AG04450 (cell line): Measurements from ENCODE around the gene KNDC1. TPM values are rescaled to one million over a fixed set of nuclear protein-coding genes. Genes with fewer than 3 reads are reported as not detected.

ENCODE experiments used
- CTCF ChIA-PET: fragments of 300-600, 350-600 bp; formaldehyde crosslinking; extraction: SDS; loops from one replicate; lab custom pipeline; 2022; ENCODE audit warnings: antibody characterized with exemption, inconsistent platforms; lab: Charles Lee
- POLR2A ChIA-PET: fragments of 350-600 bp; formaldehyde crosslinking; extraction: SDS; loops from one replicate; lab custom pipeline; 2021; ENCODE audit warnings: antibody characterized with exemption, inconsistent platforms; lab: Yijun Ruan, JAX
- DNase-seq: peaks from one replicate; pipeline ENCODE4 v3.0.0-alpha.2; 2011; ENCODE audit warnings: low read depth, low spot score
- H3K27ac ChIP-seq: one replicate; pipeline ENCODE4 v1.5.1; 2012; ENCODE audit warnings: low read depth, low read length, control low read depth
- H3K27me3 ChIP-seq: one replicate; pipeline ENCODE4 v1.6.0; 2012; ENCODE audit warnings: low read length; ENCODE audit not compliant: control insufficient read depth, insufficient read depth
- H3K4me3 ChIP-seq: 2 replicates; pipeline ENCODE4 v1.5.1; 2011; ENCODE audit warnings: mild to moderate bottlenecking, low read depth, low read length, control low read depth
- H3K9me3 ChIP-seq: 2 replicates; pipeline ENCODE4 v1.5.1; 2012; ENCODE audit warnings: low read length; ENCODE audit not compliant: control insufficient read depth, insufficient read depth
- polyA plus RNA-seq: library from polyadenylated mRNA; depleted of rRNA; stranded (reverse); fragments of >200 nt; gene quantifications from 2 replicates; pipeline ENCODE4 v1.2.3, GENCODE V29; 2011
- TF ChIP-seq, protein P1 (sequence below): IDR thresholded peaks from 2 replicates; pipeline ENCODE4 v1.5.1; 2011; ENCODE audit warnings: low read depth, low read length, control low read depth, inconsistent platforms

Gene KNDC1
- polyA plus RNA-seq, 1 experiment: 0.46 TPM

GRCh38 chr10:133154996-133155778 lies 4.8 kb upstream of the KNDC1 start:
- H3K4me3 ChIP-seq: no peak overlapping the region
- DNase-seq: no peak
- ChIA-PET POLR2A (no interaction called here), CTCF (no interaction called here)
- TF ChIP-seq, protein P1, sequence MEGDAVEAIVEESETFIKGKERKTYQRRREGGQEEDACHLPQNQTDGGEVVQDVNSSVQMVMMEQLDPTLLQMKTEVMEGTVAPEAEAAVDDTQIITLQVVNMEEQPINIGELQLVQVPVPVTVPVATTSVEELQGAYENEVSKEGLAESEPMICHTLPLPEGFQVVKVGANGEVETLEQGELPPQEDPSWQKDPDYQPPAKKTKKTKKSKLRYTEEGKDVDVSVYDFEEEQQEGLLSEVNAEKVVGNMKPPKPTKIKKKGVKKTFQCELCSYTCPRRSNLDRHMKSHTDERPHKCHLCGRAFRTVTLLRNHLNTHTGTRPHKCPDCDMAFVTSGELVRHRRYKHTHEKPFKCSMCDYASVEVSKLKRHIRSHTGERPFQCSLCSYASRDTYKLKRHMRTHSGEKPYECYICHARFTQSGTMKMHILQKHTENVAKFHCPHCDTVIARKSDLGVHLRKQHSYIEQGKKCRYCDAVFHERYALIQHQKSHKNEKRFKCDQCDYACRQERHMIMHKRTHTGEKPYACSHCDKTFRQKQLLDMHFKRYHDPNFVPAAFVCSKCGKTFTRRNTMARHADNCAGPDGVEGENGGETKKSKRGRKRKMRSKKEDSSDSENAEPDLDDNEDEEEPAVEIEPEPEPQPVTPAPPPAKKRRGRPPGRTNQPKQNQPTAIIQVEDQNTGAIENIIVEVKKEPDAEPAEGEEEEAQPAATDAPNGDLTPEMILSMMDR: no peak
- peaks cover 5% of the 10 kb centered on the region; the same call in 1 of the 2 replicates for H3K9me3 ChIP-seq
- H3K27me3 ChIP-seq: peaks cover 17% of the 10 kb centered on the region
- no peak overlapping the region for H3K27ac ChIP-seq

DNA sequence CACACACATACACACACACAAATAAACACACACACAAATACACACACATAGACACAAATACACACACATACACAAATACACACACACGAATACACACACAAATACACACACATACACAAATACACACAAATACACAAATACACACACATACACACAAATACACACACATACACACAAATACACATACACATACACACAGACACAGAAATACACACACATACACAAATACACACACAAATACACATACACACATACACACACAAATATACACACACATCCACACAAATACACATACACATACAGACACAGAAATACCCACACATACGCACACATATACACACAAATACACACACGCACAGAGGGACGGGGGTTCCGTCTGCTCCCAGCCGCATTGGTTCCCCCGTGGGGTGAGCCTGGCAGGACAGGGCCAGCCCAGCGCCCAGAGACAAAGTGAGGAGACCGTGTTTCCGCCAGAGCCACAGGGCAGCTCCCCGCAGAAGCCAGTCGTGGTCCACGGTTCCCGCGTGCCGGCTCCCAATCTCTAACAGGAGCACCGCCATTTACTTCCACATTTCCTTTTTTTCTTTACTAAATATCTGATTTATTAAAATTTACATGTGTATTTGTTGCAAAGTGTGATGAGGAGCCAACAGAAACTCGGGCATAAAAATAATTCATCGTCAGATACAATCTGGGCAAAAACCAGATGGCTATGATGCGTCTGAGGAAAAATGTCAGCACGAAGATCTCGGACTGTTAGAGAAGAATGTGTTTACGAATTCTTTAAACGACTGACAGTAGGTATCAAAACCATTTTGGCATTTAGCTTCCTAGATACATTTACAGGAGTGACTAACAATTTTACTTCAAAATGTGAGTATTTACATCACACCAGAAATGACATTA lies 3.1 kb upstream of the KNDC1 start:
- no peak for DNase-seq
- H3K4me3 ChIP-seq: no peak overlapping the region
- CTCF ChIA-PET: no interaction called here
- POLR2A ChIA-PET: no interaction called here
- TF ChIP-seq, protein P1: no peak
- H3K27me3 ChIP-seq: peaks cover 24% of the 10 kb centered on the region
- H3K27ac ChIP-seq: no peak overlapping the region
- H3K9me3 ChIP-seq: no peaks in the 10 kb centered on the region; the same call in 1 of the 2 replicates

DNA sequence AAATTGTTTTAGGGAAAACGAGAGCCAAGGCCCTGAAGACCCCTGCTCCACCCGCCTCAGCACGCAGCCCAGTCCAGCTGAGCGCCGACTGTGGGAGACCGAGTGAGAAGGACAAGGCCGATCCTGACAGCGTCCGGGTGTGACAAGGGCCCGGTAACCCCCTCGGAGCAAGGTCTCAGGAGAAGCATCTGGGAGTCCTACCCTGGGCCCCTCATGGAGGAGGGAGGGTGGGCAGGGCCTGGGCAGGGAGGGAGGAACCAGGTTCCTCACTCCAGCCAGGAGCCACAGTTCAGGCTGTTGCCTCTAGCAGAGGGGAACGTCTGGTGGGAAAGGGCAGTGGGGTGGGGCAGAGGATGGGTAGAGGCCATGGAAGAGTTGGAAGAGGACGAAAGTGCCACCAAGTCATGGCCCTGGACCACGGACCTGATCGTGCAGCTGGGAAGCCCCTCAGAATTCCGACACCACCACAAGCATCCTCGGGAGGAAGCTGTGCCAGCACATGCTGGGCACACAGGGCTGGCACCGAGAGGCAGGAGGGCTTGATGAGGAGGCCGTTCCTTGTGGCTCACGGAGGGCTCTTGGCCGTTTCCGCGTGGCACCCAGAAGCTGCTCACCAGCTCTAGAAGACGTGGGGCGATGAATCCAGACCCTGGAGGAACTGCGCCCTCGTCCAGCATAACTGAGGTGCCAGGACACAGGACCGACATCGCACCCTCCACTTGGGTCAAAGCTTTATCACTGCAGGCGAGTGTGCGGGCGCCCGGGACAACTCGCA lies 2.2 kb upstream of the KNDC1 start:
- H3K4me3 ChIP-seq: no peak overlapping the region
- CTCF ChIA-PET: no interaction called here
- no peak for DNase-seq
- no peaks in the 10 kb centered on the region; the same call in 1 of the 2 replicates for H3K9me3 ChIP-seq
- peaks cover 24% of the 10 kb centered on the region for H3K27me3 ChIP-seq
- no peak overlapping the region for H3K27ac ChIP-seq
- POLR2A ChIA-PET: no interaction called here
- TF ChIP-seq, protein P1: no peak

DNA sequence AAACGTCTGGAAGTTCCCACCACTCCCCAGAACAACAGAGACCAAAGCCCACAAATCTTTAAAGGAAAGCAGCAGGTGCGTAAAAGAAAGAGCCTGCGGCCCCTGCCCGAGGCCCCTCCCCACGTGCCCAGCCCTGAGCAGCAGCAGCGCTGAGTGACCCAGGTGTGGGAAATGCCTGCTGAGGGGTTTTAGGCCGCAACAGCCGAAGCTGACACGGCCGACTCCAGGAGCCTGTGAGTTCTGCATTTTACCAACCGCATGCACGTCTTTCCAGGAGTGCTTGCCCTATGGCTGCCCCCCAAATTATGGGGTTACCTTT lies 1.6 kb upstream of the KNDC1 start:
- ChIA-PET POLR2A (no interaction called here), CTCF (no interaction called here)
- TF ChIP-seq, protein P1: no peak

More for the DNA sequence above, 1.6 kb upstream of the KNDC1 start:
- no peak overlapping the region for H3K27ac ChIP-seq
- H3K27me3 ChIP-seq: peaks cover 25% of the 10 kb centered on the region
- DNase-seq: no peak
- H3K9me3 ChIP-seq: no peaks in the 10 kb centered on the region; the same call in 1 of the 2 replicates
- no peak overlapping the region for H3K4me3 ChIP-seq
